IMR-90 (cell line): ENCODE data around the gene STMN1. TPM values are rescaled to one million over a fixed set of nuclear protein-coding genes. Genes with fewer than 3 reads are reported as not detected.

Experiments
- ATAC-seq: fragments of 200-7000 bp; cut with Tn5 transposase; 2 replicates; pipeline ENCODE4 v1.9.1; 2020; ENCODE audit warnings: low read depth, mild to moderate bottlenecking, moderate library complexity
- BruUV-seq: library from RNA; stranded (reverse); fragments of 400-500 nt; replicated peaks from 2 replicates; lab custom pipeline; 2021; lab: Mats Ljungman, UMichigan
- CTCF ChIA-PET: fragments of 300-600 bp; formaldehyde crosslinking; extraction: SDS; loops from one replicate; lab custom pipeline; 2021; ENCODE audit warnings: antibody characterized with exemption; lab: Yijun Ruan, JAX
- POLR2A ChIA-PET: fragments of 300-600 bp; sonication (Branson Sonifier 250); formaldehyde crosslinking; loops from one replicate; lab custom pipeline; 2022; ENCODE audit warnings: antibody characterized with exemption; ENCODE audit not compliant: unreplicated experiment; lab: Charles Lee
- DNase-seq: peaks from one replicate; pipeline ENCODE4 v3.0.0; 2013
- H2AFZ ChIP-seq: replicated peaks from 2 replicates; pipeline ENCODE3; 2013; ENCODE audit warnings: low read length, mild to moderate bottlenecking; ENCODE audit not compliant: poor library complexity
- H2AK5ac ChIP-seq: 2 replicates; pipeline ENCODE4 v1.6.1; 2013; ENCODE audit warnings: low read depth, low read length, inconsistent platforms
- H2AK9ac ChIP-seq: replicated peaks from 2 replicates; pipeline ENCODE3; 2013; ENCODE audit warnings: mild to moderate bottlenecking, low read depth, low read length, moderate library complexity; ENCODE audit not compliant: poor library complexity
- H2BK120ac ChIP-seq: 2 replicates; pipeline ENCODE4 v1.6.1; 2013; ENCODE audit warnings: low read depth, low read length, inconsistent platforms
- H2BK15ac ChIP-seq: 3 replicates; pipeline ENCODE4 v1.6.1; 2013; ENCODE audit warnings: low read depth, low read length, inconsistent platforms
- H2BK20ac ChIP-seq: 2 replicates; pipeline ENCODE4 v1.6.1; 2013; ENCODE audit warnings: low read depth, mild to moderate bottlenecking, inconsistent platforms, low read length, moderate library complexity
- H2BK5ac ChIP-seq: 2 replicates; pipeline ENCODE4 v1.6.1; 2013; ENCODE audit warnings: mild to moderate bottlenecking, low read depth, low read length, inconsistent platforms; ENCODE audit not compliant: poor library complexity, severe bottlenecking
- H3K14ac ChIP-seq: replicated peaks from 2 replicates; pipeline ENCODE4 v1.6.1; 2013; ENCODE audit warnings: low read depth, low read length, inconsistent platforms
- H3K18ac ChIP-seq: 2 replicates; pipeline ENCODE4 v1.6.1; 2013; ENCODE audit warnings: low read depth, low read length, control low read depth
- H3K23ac ChIP-seq: 2 replicates; pipeline ENCODE4 v1.6.1; 2013; ENCODE audit warnings: low read depth, low read length, inconsistent platforms
- H3K27ac ChIP-seq: 2 replicates; pipeline ENCODE4 v1.5.1; 2013; ENCODE audit warnings: mild to moderate bottlenecking, control low read depth, low read length; ENCODE audit not compliant: insufficient read depth
- H3K27me3 ChIP-seq: 2 replicates; pipeline ENCODE4 v1.6.1; 2013; ENCODE audit warnings: low read length; ENCODE audit not compliant: control insufficient read depth, insufficient read depth
- H3K36me3 ChIP-seq: 2 replicates; pipeline ENCODE4 v1.6.1; 2013; ENCODE audit warnings: low read length, mixed read lengths; ENCODE audit not compliant: control insufficient read depth, insufficient read depth
- H3K4ac ChIP-seq: 2 replicates; pipeline ENCODE4 v1.6.1; 2013; ENCODE audit warnings: low read depth, low read length, inconsistent platforms
- H3K4me1 ChIP-seq: 2 replicates; pipeline ENCODE4 v1.6.1; 2013; ENCODE audit warnings: low read length, mixed read lengths; ENCODE audit not compliant: control insufficient read depth, insufficient read depth
- H3K4me2 ChIP-seq: 2 replicates; pipeline ENCODE4 v1.6.1; 2013; ENCODE audit warnings: low read depth, mild to moderate bottlenecking, control low read depth, low read length, moderate library complexity
- H3K4me3 ChIP-seq: 2 replicates; pipeline ENCODE4 v1.5.1; 2013; ENCODE audit warnings: low read depth, mild to moderate bottlenecking, control low read depth, low read length, moderate library complexity; ENCODE audit not compliant: insufficient read depth
- H3K56ac ChIP-seq: 2 replicates; pipeline ENCODE4 v1.6.1; 2013; ENCODE audit warnings: low read length, inconsistent platforms; ENCODE audit not compliant: insufficient read depth; ENCODE audit errors: extremely low read depth
- H3K79me1 ChIP-seq, 2 experiments: 2 replicates each; pipeline ENCODE4 v1.6.1; 2013; ENCODE audit warnings: low read length in 2 of 2, inconsistent platforms in 1 of 2, low read depth in 1 of 2
- H3K9ac ChIP-seq: 2 replicates; pipeline ENCODE4 v1.6.1; 2013; ENCODE audit warnings: low read depth, low read length, control low read depth
- H3K9me1 ChIP-seq: 2 replicates; pipeline ENCODE4 v1.6.1; 2013; ENCODE audit warnings: low read length, inconsistent platforms; ENCODE audit not compliant: insufficient read depth
- H3K9me3 ChIP-seq: 2 replicates; pipeline ENCODE4 v1.6.1; 2013; ENCODE audit warnings: low read length; ENCODE audit not compliant: control insufficient read depth, insufficient read depth
- H4K20me1 ChIP-seq: 2 replicates; pipeline ENCODE4 v1.6.1; 2013; ENCODE audit warnings: low read length, inconsistent platforms; ENCODE audit not compliant: insufficient read depth
- H4K5ac ChIP-seq: 2 replicates; pipeline ENCODE4 v1.6.1; 2013; ENCODE audit warnings: mild to moderate bottlenecking, low read depth, low read length, control low read depth
- H4K8ac ChIP-seq, 2 experiments: 2 replicates each; pipeline ENCODE4 v1.6.1; 2013; ENCODE audit warnings: low read depth in 2 of 2, low read length in 2 of 2, control low read depth in 1 of 2, inconsistent platforms in 1 of 2
- H4K91ac ChIP-seq: 2 replicates; pipeline ENCODE4 v1.6.1; 2013; ENCODE audit warnings: low read depth, low read length, inconsistent platforms; ENCODE audit not compliant: insufficient read depth
- BHLHE40 ChIP-seq: fragments of 150-350 bp; IDR thresholded peaks from 2 replicates; pipeline ENCODE4 v1.6.1; 2016; ENCODE audit warnings: mild to moderate bottlenecking, low read depth, low read length
- ELK1 ChIP-seq: fragments of 150-350 bp; IDR thresholded peaks from 2 replicates; pipeline ENCODE4 v1.6.1; 2016; ENCODE audit warnings: low read depth, mild to moderate bottlenecking, low read length, moderate library complexity, borderline replicate concordance
- NFE2L2 ChIP-seq: fragments of 150-350 bp; IDR thresholded peaks from 2 replicates; pipeline ENCODE4 v1.6.1; 2016; ENCODE audit warnings: low read depth, mild to moderate bottlenecking, low read length
- SMC3 ChIP-seq: fragments of 150-350 bp; IDR thresholded peaks from 2 replicates; pipeline ENCODE4 v1.6.1; 2016; ENCODE audit warnings: low read depth, mild to moderate bottlenecking, antibody characterized with exemption, low read length, moderate library complexity
- WGBS, 2 experiments: methylation state at CpG; one replicate each; pipeline versions ENCODE4 v1.1.5 to v1.1.7; 2013; ENCODE audit warnings: missing lambda C conversion rate in 2 of 2; ENCODE audit not compliant: insufficient read length in 1 of 2; ENCODE audit errors: extremely low coverage in 2 of 2; 5-methylcytosine and 5-hydroxymethylcytosine counted together
- dilution Hi-C: fragments of 300-500 bp; cut with HindIII; formaldehyde crosslinking; loops from one replicate; pipeline ENCODE4 v1.14.3; 2018; ENCODE audit warnings: low sequenced_read_pairs; ENCODE audit not compliant: unreplicated experiment
- in situ Hi-C: fragments of 300-500 bp; cut with MboI; formaldehyde crosslinking; loops from 3 replicates; pipeline ENCODE4 v1.14.3; 2019; ENCODE audit warnings: low sequenced_read_pairs, inconsistent platforms, mixed read lengths
- intact Hi-C: fragments of 100-400 bp; cut with micrococcal nuclease; formaldehyde crosslinking; loops from 2 replicates; pipeline ENCODE4 v1.10.0; 2022
- polyA plus RNA-seq, 3 experiments: library from polyadenylated mRNA; depleted of rRNA; stranded (reverse); fragments of >200 nt; gene quantifications; 2 replicates each; pipeline ENCODE4 v1.2.3, GENCODE V29; 2012; ENCODE audit warnings: low replicate concordance in 1 of 3
- total RNA-seq: library from RNA; depleted of rRNA; stranded (reverse); fragments of >200 nt; gene quantifications from 2 replicates; pipeline ENCODE4 v1.2.3, GENCODE V29; 2012
- TF ChIP-seq, protein P1 (sequence below): fragments of 150-350 bp; IDR thresholded peaks from 2 replicates; pipeline ENCODE4 v1.6.1; 2017; ENCODE audit warnings: mild to moderate bottlenecking, antibody characterized with exemption, low read length, low read depth

The STMN1 gene
- total and polyA plus RNA-seq, 2 of the 4 experiments (the other 2 are of a cell fraction), result 93.0 to 273 TPM

DNA sequence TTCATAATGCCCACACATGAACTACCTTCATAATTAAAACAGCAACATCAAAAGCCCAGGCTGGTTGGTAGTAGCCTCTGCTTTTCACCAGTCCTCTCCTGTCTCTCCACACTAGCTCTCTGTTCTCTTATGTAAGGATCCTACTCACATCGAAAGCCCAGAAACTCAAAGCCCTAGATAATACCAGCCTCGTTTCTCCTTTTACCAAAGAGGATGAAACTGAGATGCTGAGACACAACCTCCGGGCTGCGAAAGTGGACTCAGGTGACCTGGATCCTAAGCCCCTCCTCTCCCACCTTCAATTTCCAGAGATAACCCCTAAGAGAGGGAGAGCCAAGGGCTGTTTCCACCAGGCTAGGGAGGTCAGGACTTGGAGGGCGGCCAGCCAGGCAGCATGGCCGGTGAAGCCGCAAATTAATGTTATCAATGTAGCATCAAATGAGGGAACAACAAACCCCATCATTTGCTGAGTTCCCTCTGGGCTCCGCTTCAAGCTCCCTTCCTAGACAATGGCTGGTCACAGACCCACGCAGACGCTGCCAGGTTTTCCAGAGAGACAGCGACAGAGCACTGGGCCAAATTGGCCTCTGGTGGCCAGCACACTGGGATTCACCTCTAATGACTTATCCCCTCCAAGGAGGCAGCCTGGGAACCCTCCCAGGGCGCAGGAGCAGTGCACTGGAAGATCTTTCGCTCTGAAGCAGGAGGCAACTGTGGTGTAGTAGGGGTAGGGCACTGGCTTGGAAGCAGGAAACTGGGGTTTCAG lies 20.7 kb upstream of the STMN1 start:
- H3K4me2 ChIP-seq, result no peak overlapping the region
- no peak overlapping the region for H3K9ac ChIP-seq
- TF ChIP-seq NFE2L2 (no peak), BHLHE40 (no peak), SMC3 (no peak), ELK1 (no peak)
- TF ChIP-seq, protein P1, sequence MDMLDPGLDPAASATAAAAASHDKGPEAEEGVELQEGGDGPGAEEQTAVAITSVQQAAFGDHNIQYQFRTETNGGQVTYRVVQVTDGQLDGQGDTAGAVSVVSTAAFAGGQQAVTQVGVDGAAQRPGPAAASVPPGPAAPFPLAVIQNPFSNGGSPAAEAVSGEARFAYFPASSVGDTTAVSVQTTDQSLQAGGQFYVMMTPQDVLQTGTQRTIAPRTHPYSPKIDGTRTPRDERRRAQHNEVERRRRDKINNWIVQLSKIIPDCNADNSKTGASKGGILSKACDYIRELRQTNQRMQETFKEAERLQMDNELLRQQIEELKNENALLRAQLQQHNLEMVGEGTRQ, result no peak
- WGBS, 2 experiments, result 50% methylated on average over 2 of the region's 13 CpGs; no CpG with 5 or more reads in 1 of the 2 experiments
- H2AK5ac ChIP-seq, result no peak overlapping the region
- no peak overlapping the region for H2BK20ac ChIP-seq
- no peak overlapping the region for H3K4ac ChIP-seq
- intact Hi-C loops (no loop called here), dilution Hi-C loops (no loop called here), in situ Hi-C loops (no loop called here)
- peaks cover 30% of the 10 kb centered on the region for H3K27me3 ChIP-seq
- no peaks in the 10 kb centered on the region for H3K9me3 ChIP-seq
- no peak overlapping the region for H4K91ac ChIP-seq
- ChIA-PET POLR2A (no interaction called here), CTCF (no interaction called here)
- peaks cover 7% of the 10 kb centered on the region; the same call in 1 of the 2 replicates for H3K4me1 ChIP-seq
- no peak overlapping the region for H3K18ac ChIP-seq
- DNase-seq (no peak), ATAC-seq (no peak)
- peak overlapping the region; percentile 18 for H2AFZ ChIP-seq
- BruUV-seq, result no TSS peak
- H3K27ac ChIP-seq, result no peak overlapping the region
- H4K5ac ChIP-seq, result no peak overlapping the region
- H3K36me3 ChIP-seq, result no peaks in the 10 kb centered on the region
- no peak overlapping the region for H2AK9ac ChIP-seq
- H3K56ac ChIP-seq, result no peak overlapping the region
- no peak overlapping the region for H3K23ac ChIP-seq
- no peak overlapping the region for H2BK15ac ChIP-seq
- no peak overlapping the region for H3K4me3 ChIP-seq
- no peaks in the 10 kb centered on the region; the same call in 1 of the 2 replicates for H3K9me1 ChIP-seq
- no peak overlapping the region for H2BK120ac ChIP-seq
- no peak overlapping the region for H4K8ac ChIP-seq
- no peaks in the 10 kb centered on the region for H3K79me1 ChIP-seq
- H4K20me1 ChIP-seq, result no peaks in the 10 kb centered on the region
- H2BK5ac ChIP-seq, result no peak overlapping the region
- H3K14ac ChIP-seq, result no peak overlapping the region
